ENCODE data around the gene BCL3. TPM values are rescaled to one million over a fixed set of nuclear protein-coding genes. Genes with fewer than 3 reads are reported as not detected.
"Not testable (repeated sequence)": the region's sequence is repeated elsewhere in the genome, so short reads cannot be mapped to it uniquely, and the experiment has no call there.

The BCL3 gene
- total RNA-seq, 1 donor from 2014 or later: 41.5 TPM

GRCh38 chr19:44753932-44754749, 5.6 kb downstream of the BCL3 start:
- DNase-seq (ENCODE audit: low spot score): peak; percentile 98
- intact Hi-C loops (cut with DNase I): loop anchor here (1.0 kb wide), 1 partner anchor 12 kb away; no protein-coding TSS in a partner anchor

- intact Hi-C loops (cut with DNase I): loop anchor here (1.0 kb wide), 1 partner anchor 12 kb away; no protein-coding TSS in a partner anchor
- no peak for DNase-seq (ENCODE audit: low spot score)
Observed at GRCh38 chr19:44754750-44755080, 6.2 kb downstream of the BCL3 start.

- intact Hi-C loops (cut with DNase I): no loop called here
- no peak for DNase-seq (ENCODE audit: low spot score)
Observed at GRCh38 chr19:44755219-44755618, 6.7 kb downstream of the BCL3 start.

GRCh38 chr19:44756089-44756562, 7.6 kb downstream of the BCL3 start:
- intact Hi-C loops (cut with DNase I): no loop called here
- no peak for DNase-seq (ENCODE audit: low spot score)

- intact Hi-C loops (cut with DNase I): no loop called here
- no peak for DNase-seq (ENCODE audit: low spot score)
Observed at GRCh38 chr19:44757057-44757734, 8.7 kb downstream of the BCL3 start.

DNA sequence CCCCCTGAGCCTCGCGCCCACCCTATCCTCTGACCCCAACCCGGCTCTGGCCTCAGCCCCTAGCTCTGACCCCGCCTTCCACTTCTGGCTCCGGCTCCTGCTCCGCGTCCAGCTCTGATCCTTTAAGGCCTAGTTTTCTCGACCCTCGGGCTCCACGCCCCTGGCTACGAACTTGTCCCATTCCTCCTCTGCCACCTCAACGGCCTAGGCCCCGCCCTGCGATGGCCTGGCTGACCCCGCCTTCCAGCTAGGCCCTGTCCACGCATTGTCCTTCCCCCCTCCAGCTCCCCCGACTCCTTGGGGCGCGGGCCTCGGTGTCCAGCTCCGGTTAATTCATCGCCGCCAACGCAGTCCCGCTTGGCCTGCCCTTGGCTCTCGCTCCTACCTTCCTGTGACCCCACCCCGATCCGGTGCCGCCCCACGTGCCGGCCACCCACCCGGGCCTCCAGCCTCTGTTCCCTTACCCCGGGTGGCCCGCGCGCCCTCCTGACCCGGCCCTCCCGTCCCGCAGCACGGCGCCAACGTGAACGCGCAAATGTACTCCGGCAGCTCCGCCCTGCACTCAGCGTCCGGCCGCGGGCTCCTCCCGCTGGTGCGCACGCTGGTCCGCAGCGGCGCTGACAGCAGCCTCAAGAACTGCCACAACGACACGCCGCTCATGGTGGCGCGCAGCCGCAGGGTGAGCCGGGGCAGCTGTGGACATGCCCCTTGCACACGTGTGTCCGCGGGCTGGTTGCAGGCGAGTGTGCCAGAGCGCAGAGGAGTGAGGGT, 9.4 kb downstream of the BCL3 start:
- intact Hi-C loops (cut with DNase I): loop anchor here (2.0 kb wide), 1 partner anchor 33 kb away; no protein-coding TSS in a partner anchor

GRCh38 chr19:44758596-44758995, 10.1 kb downstream of the BCL3 start:
- no peak for DNase-seq (ENCODE audit: low spot score)
- intact Hi-C loops (cut with DNase I): loop anchor here (2.0 kb wide), 1 partner anchor 34 kb away; no protein-coding TSS in a partner anchor

More for the DNA sequence above, 9.4 kb downstream of the BCL3 start:
- no peak for DNase-seq (ENCODE audit: low spot score)

DNA sequence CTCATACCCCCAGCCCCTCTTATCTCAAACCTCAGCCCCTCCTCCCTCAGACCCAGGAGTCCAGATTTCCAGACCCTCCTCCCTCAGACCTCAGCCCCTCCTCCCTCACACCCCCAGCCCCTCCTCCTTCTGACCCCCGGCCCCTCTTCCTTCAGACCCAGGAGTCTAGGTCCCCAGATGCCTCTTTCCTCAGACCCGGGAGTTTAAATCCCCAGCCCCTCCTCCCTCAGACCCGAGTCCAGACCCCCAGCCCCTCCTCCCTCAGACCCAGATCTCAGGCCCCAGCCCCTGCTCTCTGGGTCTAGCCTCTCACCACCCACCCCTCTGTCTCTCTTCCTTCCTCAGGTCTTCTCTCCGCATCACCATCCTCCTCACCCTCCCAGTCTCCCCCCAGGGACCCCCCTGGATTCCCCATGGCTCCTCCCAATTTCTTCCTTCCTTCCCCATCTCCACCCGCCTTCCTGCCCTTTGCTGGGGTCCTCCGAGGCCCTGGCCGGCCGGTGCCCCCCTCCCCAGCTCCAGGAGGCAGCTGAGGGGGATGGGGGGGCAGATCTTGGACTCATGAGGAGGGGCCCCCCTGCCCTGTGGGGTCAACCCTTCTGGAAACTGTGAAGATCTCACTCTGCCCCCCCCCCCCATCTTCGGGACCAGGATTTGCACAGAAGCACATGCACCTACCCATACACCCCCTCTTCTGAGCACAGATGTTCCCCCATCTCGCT, 10.7 kb downstream of the BCL3 start:
- intact Hi-C loops (cut with DNase I): loop anchor here (2.0 kb wide), 1 partner anchor 34 kb away; no protein-coding TSS in a partner anchor
- no peak for DNase-seq (ENCODE audit: low spot score)

DNA sequence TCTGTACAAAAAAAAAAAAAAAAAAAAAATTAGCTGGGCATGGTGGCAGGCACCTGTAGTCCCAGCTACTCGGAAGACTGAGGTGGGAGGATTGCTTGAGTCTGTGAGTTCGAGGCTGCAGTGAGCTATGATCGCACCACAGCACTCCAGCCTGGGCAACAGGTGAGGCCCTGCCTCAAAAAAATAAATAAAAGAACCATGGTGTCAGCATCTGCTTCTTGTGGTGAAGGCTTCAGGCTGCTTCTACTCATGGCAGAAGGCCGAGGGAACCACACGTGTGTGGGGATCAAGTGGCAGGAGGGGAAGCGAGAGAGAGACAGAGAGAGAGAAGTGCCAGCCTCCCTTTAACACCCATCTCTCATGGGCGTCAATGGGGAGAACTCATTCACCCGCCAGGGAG, 13.5 kb downstream of the BCL3 start:
- intact Hi-C loops (cut with DNase I): no loop called here
- DNase-seq (ENCODE audit: low spot score): no peak

DNA sequence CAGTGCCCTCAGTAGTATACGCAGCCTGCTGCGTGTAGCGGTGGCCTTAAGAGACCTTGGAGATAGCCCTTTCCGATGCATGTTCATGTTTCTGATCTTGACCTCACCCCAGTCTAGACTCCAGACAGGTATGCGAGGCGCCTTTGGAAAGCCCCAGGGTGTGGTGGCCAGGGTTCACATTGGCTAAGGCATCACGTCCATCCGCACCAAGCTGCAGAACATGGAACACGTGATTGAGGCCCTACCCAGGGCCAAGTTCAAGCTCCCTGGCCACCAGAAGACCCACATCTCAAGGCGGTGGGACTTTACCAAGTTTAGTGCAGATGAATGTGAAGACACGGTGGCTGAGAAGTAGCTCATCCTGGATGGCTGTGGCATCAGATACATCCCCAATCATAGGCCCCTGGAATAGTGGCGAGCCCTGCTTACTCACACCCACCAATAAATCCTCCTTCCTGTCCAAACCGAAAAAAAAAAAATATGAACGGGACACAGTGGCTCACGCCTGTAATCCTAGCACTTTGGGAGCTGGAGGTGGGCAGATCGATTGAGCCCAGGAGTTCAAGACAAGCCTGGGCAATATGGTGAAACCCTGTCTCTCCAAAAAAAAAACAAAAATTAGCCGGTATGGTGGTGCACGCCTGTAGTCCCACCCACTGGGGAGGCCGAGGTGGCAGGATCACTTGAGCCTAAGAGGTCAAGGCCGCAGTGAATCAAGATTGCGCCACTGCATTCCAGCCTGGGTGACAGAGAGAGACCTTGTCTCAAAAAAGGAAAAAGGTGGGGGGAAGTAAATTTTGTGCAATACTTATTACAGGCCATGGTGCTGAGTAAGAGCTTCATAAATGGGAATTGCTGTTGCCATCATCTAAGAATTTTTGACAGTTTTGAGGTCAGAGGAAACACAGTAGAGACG, 16.8 kb downstream of the BCL3 start:
- peak; percentile 91 for DNase-seq (ENCODE audit: low spot score)
- intact Hi-C loops (cut with DNase I): no loop called here

- intact Hi-C loops (cut with DNase I): no loop called here
- no peak for DNase-seq (ENCODE audit: low spot score)
Observed at GRCh38 chr19:44765949-44766335, 17.4 kb downstream of the BCL3 start.

GRCh38 chr19:44767295-44768180, 19.0 kb downstream of the BCL3 start:
- no peak for DNase-seq (ENCODE audit: low spot score)
- intact Hi-C loops (cut with DNase I): no loop called here

DNA sequence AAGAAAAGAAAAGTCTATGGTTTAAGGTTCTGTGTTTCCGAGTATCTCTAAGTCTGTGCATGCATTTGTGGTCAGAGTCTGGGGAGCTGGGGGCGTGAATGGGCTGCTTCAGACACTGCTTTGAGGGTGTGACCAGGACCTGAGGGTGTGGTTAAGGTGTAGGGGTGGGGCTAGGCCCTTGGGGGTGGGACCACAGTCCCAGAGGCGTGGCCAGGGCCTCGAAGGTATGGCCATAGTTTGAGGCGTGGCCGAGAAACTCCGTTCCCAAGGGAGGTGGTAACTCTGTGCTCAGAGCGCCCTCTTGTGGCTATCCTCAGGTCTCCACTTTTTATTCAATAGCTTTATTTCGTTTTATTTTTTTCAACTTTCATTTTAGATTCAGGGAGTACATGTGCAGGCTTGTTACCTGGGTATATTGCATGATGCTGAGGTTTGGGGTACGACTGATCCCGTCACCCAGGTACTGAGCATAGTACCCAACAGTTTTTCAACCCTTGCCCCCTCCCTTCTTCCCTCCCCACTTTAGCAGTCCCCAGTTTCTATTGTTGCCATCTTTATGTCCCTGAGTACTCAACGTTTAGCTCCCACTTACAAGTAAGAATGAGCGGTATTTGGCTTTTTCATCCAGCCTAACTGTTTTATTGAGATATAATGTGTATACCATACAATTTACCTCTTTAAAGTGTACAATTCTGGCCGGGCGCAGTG, 22.2 kb downstream of the BCL3 start:
- intact Hi-C loops (cut with DNase I): loop anchor here (1.0 to 2.0 kb wide), 2 partner anchors 46 to 82 kb away; no protein-coding TSS in a partner anchor
- DNase-seq (ENCODE audit: low spot score): peak; percentile 97

DNA sequence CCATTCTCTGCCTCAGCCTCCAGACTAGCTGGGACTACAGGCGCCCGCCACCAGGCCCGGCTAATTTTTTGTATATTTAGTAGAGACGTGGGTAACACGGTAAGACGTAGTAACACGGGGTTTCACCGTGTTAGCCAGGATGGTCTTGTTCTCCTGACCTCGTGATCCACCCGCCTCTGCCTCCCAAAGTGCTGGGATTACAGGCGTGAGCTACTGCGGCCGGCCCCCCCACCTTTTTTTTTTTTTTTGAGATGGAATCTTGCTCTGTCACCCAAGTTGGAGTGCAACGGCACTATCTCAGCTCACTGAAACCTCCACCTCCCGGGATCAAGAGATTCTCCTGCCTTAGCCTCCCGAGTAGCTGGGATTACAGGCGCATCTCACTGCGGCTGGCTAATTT, 23.6 kb downstream of the BCL3 start:
- intact Hi-C loops (cut with DNase I); DNase-seq (ENCODE audit: low spot score): not testable (repeated sequence)

- intact Hi-C loops (cut with DNase I): no loop called here
- DNase-seq (ENCODE audit: low spot score): no peak
Observed at GRCh38 chr19:44772959-44773358, 24.5 kb downstream of the BCL3 start.

DNA sequence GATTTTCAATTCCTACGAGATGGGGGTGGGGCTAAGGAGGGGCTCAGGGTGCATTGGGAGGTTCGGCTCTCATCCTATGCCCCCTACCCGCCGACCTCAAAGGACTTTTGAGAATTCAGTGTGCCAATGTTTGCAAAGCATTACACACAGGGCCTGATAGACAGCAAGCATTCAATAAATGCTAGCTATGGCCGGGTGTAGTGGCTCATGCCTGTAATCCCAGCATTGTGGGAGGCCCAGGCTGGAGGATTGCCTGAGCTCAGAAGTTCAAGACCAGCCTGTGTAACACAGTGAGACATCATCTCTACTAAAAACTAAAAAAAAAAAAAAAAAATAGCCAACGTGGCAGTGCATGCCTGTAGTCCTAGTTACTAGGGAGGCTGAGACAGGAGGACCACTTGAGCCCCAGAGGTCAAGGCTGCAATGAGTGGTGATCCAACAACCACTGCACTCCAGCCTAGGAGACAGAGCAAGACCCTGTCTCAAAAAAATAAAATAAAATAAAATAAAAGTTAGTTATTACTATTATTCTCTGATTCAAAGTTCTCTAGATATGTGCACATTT, 27.2 kb downstream of the BCL3 start:
- intact Hi-C loops (cut with DNase I): no loop called here
- DNase-seq (ENCODE audit: low spot score): no peak
